Measurements from ENCODE around the gene TBC1D22A.

TBC1D22A gene

DNA sequence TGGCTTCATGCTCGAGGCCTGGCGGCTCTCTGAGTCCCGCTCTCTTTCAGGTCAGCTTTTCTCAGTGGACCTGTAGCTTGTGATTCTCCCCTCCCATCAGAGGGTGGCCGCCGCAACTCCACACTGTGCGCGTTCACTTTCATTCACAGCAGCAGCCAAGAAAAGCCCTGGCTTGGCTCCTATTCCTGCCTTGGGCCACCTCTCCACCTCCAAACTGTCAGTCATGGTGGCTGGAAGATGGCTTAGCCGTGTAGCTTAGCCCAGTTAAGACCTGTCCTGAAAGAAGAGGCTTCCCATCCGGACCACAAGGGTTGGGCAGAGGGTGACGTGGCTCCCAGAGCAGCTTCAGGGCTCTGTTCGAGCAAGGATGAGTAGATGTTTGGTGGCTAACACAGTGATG lies 125.5 kb downstream of the TBC1D22A start:
- DNase-seq (ENCODE audit: low spot score) = no peak

- DNase-seq (ENCODE audit: low spot score) = no peak
Observed at GRCh38 chr22:46890819-46891218, 128.4 kb downstream of the TBC1D22A start.

GRCh38 chr22:46891382-46891951 lies 129.0 kb downstream of the TBC1D22A start:
- no peak for DNase-seq (ENCODE audit: low spot score)

GRCh38 chr22:46892866-46893265 lies 130.4 kb downstream of the TBC1D22A start:
- DNase-seq (ENCODE audit: low spot score) = no peak

DNA sequence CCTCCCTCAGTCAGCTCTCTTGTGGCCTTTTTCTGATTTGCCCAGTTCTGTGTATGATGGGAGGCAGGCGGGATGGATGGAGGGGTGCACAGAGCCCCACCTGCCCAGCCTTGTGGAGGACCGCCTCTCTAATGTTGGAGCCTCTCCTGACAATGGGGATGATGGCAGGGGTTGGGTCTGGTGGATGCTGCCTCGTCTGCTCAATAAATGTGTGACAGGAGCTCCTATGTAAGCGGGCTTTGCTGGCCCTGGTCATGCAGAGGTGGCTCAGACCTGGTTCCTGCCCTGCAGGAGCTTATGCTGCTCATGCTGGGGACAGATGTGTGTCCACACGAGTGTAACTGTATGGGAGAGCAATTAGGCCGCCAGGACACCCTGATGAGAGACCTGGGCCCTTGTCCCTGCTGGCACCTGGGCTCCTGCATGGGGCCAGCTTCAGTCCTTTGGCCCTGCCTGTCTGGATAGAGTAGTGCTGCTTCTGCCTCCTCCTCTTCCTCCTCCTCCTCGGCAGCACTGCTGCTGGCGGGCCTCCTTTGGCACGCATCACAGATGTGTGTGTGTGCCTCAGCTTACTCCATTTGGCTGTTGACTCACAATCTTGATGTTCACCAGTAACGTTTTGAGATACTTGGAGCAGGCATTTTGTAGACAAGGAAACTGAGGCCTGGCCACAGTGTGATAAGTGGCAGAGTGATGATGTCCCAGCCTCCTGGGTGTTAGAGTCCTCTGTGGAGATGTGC lies 131.0 kb downstream of the TBC1D22A start:
- no peak for DNase-seq (ENCODE audit: low spot score)

DNA sequence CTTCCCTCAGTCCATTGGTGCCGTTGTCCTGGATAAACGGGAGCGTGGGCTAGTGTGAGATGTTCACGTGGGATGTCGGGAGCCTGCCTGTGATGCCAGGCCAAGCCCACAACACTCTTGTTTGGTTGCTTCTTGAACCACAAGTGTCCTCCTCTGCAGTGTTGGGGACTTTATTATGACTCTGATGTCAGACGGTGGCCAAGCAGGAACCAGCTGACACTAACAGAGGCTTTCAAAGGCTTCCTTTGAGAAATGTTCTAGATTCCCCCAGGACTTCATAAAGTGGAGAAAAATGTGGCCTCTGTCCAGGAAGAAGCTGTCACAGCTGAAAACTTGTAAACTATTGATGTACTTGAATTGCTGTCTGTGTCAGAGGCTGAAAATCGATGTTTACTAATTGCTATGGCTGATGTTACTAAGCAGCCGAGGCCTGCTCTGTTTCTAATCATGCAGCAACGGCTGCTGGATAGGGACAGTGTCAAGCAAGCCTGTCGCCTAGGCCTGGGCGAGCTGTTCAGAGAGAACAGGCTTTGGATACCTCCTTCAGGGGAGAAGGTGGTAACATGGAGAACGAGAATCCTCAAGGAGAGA lies 131.7 kb downstream of the TBC1D22A start:
- no peak for DNase-seq (ENCODE audit: low spot score)

DNA sequence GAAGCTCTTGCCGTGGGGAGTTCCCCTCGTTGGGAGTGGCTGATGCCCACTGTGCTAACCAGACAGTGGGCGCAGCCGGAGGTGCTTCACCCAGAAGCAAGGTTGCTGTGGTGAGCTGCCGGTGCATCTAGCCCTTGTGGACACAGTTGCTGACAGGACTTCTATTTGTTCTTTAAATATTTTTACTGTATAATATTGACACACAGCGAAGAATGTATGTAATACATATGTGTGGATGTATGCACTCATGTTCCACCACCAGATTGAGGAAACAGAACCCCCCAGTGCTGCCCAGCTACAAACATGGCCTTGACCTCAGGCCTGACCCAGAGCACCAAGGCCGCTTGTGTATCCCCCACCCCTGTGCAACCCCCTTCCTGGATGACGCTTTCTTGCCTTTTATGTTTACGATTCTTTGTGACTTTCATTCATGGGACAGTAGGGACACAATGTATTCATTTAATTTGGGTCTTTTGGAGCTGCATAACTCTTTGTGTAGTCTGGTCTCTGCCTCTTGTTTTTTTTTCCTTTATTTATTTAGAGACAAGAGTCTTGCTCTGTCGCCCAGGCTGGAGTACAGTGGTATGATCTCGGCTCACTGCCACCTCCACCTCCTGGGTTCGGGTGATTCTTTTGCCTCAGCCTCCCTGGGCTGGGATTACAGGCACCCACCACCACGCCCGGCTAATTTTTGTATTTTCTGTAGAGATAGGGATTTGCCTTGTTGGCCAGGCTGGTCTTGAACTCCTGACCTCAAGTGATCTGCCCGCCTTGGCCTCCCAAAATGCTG lies 132.6 kb downstream of the TBC1D22A start:
- no peak for DNase-seq (ENCODE audit: low spot score)

DNA sequence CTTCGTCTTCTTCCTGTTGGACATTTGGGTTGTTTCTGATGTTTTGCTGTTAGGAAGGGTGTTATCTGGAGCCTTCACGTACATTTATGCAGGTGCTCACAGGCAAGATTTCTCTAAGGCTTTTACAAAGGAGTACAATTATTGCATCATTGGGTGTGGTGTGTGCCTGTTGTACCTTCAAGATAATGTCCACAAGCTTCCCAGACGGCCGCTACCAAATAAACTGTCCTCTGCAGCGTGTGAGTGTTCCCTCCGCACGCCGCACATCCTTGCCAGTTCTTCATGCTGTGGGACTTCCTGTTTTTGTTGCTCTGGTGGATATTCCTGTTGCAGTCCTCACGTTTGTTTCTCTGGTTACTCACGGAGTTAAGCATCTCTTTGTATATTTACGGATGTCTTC lies 133.3 kb downstream of the TBC1D22A start:
- DNase-seq (ENCODE audit: low spot score) = no peak

GRCh38 chr22:46896166-46896565 lies 133.7 kb downstream of the TBC1D22A start:
- no peak for DNase-seq (ENCODE audit: low spot score)

GRCh38 chr22:46896568-46897245 lies 134.3 kb downstream of the TBC1D22A start:
- DNase-seq (ENCODE audit: low spot score) = no peak

DNA sequence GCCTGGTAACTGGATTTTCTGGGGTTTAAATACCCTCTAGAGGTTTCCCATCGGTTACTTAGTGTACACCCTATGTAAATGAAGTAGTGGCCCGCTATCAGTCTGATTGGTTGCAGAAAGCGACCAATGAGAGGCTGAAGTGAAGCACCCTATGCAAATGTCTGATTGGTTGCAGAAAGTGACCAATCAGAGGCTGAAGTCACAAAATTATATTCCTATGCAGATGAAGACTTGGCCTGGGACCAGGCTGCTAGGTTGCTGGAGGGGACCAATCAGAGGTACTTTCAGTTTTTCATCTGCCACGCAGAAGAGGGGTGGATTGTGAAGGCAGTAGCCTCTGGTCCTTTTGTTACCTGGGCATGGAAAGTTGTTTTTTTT lies 134.8 kb downstream of the TBC1D22A start:
- no peak for DNase-seq (ENCODE audit: low spot score)

DNA sequence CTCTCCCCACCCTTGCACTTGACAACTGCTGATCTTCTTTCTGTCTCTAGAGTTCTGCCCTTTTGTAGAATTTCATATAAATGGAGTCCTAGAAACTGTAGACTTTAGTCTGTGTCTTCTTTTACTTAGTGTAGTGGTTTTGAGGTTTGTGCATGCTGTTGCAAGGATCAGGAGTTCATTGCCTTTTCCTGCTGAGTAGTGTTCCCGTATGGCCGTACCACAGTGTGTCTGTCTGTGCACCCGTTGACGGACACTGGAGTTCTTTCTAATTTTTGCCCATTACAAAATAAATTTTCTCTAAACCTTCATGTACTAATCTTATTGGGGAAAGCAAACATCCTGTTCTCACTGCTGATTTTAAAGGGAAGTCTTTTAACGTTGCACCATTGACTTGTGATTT lies 138.1 kb downstream of the TBC1D22A start:
- DNase-seq (ENCODE audit: low spot score) = no peak

GRCh38 chr22:46902436-46902835 lies 140.0 kb downstream of the TBC1D22A start:
- DNase-seq (ENCODE audit: low spot score) = no peak

GRCh38 chr22:46902998-46903916 lies 140.8 kb downstream of the TBC1D22A start:
- no peak for DNase-seq (ENCODE audit: low spot score)

GRCh38 chr22:46905415-46905814 lies 143.0 kb downstream of the TBC1D22A start:
- DNase-seq (ENCODE audit: low spot score) = no peak

DNA sequence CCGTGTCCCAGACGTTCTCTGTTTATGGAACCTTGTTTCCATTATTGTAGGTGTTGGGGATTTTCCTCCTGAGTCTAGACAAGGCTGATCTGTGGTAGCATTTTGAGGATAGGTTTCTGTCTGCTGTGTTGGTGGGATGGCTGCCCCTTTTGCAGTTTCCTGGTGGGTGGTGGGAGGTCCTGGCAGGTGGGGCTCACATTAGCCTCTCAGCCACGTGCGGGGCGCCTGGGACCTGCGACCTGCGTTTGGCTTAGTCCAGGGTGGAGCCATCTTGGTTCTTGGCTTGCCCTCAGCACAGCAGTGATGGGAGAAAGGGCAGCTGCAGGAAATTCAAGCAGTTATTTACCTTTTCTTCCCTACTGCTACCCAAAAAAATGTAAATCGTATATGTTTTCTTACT lies 143.4 kb downstream of the TBC1D22A start:
- no peak for DNase-seq (ENCODE audit: low spot score)

DNA sequence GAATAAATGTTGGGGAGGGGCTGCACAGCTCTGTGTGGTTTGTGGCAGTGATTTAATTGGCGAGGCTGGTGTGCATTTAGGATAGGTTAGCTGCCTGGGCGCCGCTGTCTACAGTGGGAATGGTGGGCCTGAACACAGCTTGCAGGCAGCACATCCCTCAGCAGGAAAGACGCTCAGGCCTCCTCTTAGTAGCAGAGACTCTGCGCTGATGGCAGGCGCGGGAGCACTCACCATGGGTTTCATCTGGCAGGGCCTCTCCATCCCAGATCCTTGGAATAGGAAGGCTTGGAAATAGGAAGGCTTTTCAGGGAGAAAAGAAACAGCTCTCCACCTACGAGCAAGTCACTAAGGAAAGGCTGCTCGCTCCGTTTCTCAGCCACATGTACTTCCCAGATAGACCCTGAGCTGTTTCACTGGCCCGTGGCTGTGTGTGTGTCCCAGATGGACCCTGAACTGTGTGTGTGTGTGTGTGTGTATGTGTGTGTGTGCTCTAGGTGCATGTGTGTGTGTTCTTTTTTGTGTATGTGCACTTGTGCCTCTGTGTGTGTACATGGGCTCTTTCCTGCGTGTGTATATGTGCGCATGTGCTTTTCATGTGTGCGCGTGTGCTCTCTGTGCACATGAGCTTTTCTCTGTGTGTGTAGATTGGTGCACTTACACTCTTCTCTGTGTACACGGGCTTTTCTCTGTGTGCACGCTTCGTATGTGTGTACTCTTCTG lies 144.0 kb downstream of the TBC1D22A start:
- no peak for DNase-seq (ENCODE audit: low spot score)

- no peak for DNase-seq (ENCODE audit: low spot score)
Observed at GRCh38 chr22:46907241-46908215, 145.1 kb downstream of the TBC1D22A start.

GRCh38 chr22:46908641-46909107 lies 146.2 kb downstream of the TBC1D22A start:
- DNase-seq (ENCODE audit: low spot score) = no peak
